H1 (cell line): Measurements from ENCODE around the gene PLCL2. TPM values are rescaled to one million over a fixed set of nuclear protein-coding genes. Genes with fewer than 3 reads are reported as not detected.
A peak's percentile ranks its signal among the peaks of the same experiment; 100 is the strongest.
"Not testable (repeated sequence)": the region's sequence is repeated elsewhere in the genome, so short reads cannot be mapped to it uniquely, and the experiment has no call there.

Experiments used
- CTCF ChIA-PET: fragments of 300-600 bp; sonication (Branson Sonifier 250); formaldehyde crosslinking; loops from one replicate; lab custom pipeline; 2021; ENCODE audit not compliant: partially characterized antibody; lab: Charles Lee
- POLR2A ChIA-PET: fragments of 300-600 bp; sonication (Branson Sonifier 250); formaldehyde crosslinking; loops from one replicate; lab custom pipeline; 2021; ENCODE audit warnings: inconsistent platforms; ENCODE audit not compliant: partially characterized antibody; lab: Charles Lee
- DNase-seq, 2 experiments: peaks; one replicate each; pipeline versions ENCODE4 v3.0.0 to v3.0.0-alpha.2; 2010 to 2022; ENCODE audit warnings: low spot score in 2 of 2, low read depth in 1 of 2, mixed read lengths in 1 of 2
- FAIRE-seq: peaks from 2 replicates; lab custom pipeline; 2011; peaks lifted over from hg19 to GRCh38; lab: Jason Lieb, UNC
- H2AFZ ChIP-seq: 2 replicates; pipeline ENCODE4 v1.8.1; 2012; ENCODE audit warnings: low read length, inconsistent platforms
- H2AK5ac ChIP-seq: 2 replicates; pipeline ENCODE4 v1.6.1; 2013; ENCODE audit warnings: low read depth, low read length
- H2BK120ac ChIP-seq: replicated peaks from 2 replicates; pipeline ENCODE3; 2013; ENCODE audit warnings: low read depth, low read length, inconsistent platforms
- H2BK12ac ChIP-seq: 2 replicates; pipeline ENCODE4 v1.6.1; 2013; ENCODE audit warnings: low read depth, low read length
- H2BK15ac ChIP-seq: 2 replicates; pipeline ENCODE4 v1.6.1; 2013; ENCODE audit warnings: low read length
- H2BK20ac ChIP-seq: 2 replicates; pipeline ENCODE4 v1.6.1; 2013; ENCODE audit warnings: low read length
- H2BK5ac ChIP-seq: 2 replicates; pipeline ENCODE4 v1.6.1; 2013; ENCODE audit warnings: low read depth, low read length
- H3K14ac ChIP-seq: 2 replicates; pipeline ENCODE4 v1.6.1; 2013; ENCODE audit warnings: inconsistent platforms; ENCODE audit not compliant: insufficient read length
- H3K18ac ChIP-seq: 2 replicates; pipeline ENCODE4 v1.6.1; 2013; ENCODE audit warnings: low read length; ENCODE audit errors: extremely low read depth
- H3K23ac ChIP-seq: 2 replicates; pipeline ENCODE4 v1.6.1; 2013; ENCODE audit warnings: inconsistent platforms; ENCODE audit not compliant: insufficient read length
- H3K23me2 ChIP-seq: 2 replicates; pipeline ENCODE4 v1.6.1; 2013; ENCODE audit warnings: low read depth, low read length
- H3K27ac ChIP-seq: 2 replicates; pipeline ENCODE4 v1.6.1; 2011; ENCODE audit warnings: low read depth, low read length, inconsistent platforms
- H3K27me3 ChIP-seq, 4 experiments: replicated peaks in 1 of 4; 1 replicate in 1 of 4; 2 replicates in 3 of 4; pipeline versions ENCODE4 v1.6.1 to v1.8.1; 2011 to 2013; ENCODE audit warnings: low read length in 3 of 4, mild to moderate bottlenecking in 3 of 4, inconsistent platforms in 2 of 4, mixed read lengths in 2 of 4, moderate library complexity in 1 of 4; ENCODE audit not compliant: control insufficient read depth in 3 of 4, insufficient read depth in 3 of 4; ENCODE audit errors: extremely low read depth in 1 of 4
- H3K36me3 ChIP-seq, 4 experiments: 2 replicates each; pipeline versions ENCODE4 v1.6.1 to v1.8.1; 2011 to 2013; ENCODE audit warnings: mild to moderate bottlenecking in 4 of 4, low read length in 3 of 4, moderate library complexity in 2 of 4, control low read depth in 1 of 4, inconsistent platforms in 1 of 4; ENCODE audit not compliant: insufficient read depth in 4 of 4, control insufficient read depth in 2 of 4
- H3K4ac ChIP-seq: replicated peaks from 2 replicates; pipeline ENCODE3; 2013; ENCODE audit warnings: low read length, low read depth, mixed read lengths, inconsistent platforms; ENCODE audit not compliant: insufficient read length
- H3K4me1 ChIP-seq, 4 experiments: replicated peaks in 1 of 4; 1 replicate in 1 of 4; 2 replicates in 3 of 4; pipeline versions ENCODE4 v1.6.1 to v1.8.1; 2011 to 2013; ENCODE audit warnings: low read length in 3 of 4, inconsistent platforms in 2 of 4, mixed read lengths in 1 of 4; ENCODE audit not compliant: insufficient read depth in 4 of 4, control insufficient read depth in 3 of 4
- H3K4me2 ChIP-seq, 2 experiments: 2 replicates each; pipeline versions ENCODE4 v1.6.1 to v1.8.1; 2011 to 2013; ENCODE audit warnings: low read depth in 2 of 2, low read length in 2 of 2, control low read depth in 1 of 2, inconsistent platforms in 1 of 2, mild to moderate bottlenecking in 1 of 2; ENCODE audit not compliant: insufficient read depth in 1 of 2
- H3K4me3 ChIP-seq, 4 experiments: fragments of 200-600, 300-600 bp in 1 of 4; sonication (generic), shearing (Covaris generic), sonication (Bioruptor Twin) in 1 of 4; 2 replicates each; pipeline versions ENCODE4 v1.5.1 to v1.8.1; 2011 to 2016; ENCODE audit warnings: low read length in 4 of 4, low read depth in 3 of 4, control low read depth in 2 of 4, inconsistent platforms in 2 of 4, mild to moderate bottlenecking in 2 of 4, mixed read lengths in 1 of 4, moderate library complexity in 1 of 4; ENCODE audit not compliant: insufficient read depth in 2 of 4; ENCODE audit errors: extremely low read depth in 1 of 4
- H3K56ac ChIP-seq: replicated peaks from 2 replicates; pipeline ENCODE3; 2013; ENCODE audit warnings: low read depth, mild to moderate bottlenecking, mixed read lengths, low read length, inconsistent platforms; ENCODE audit not compliant: insufficient read length
- H3K79me1 ChIP-seq: 2 replicates; pipeline ENCODE4 v1.6.1; 2013; ENCODE audit warnings: low read depth, low read length, control low read depth
- H3K79me2 ChIP-seq, 2 experiments: 2 replicates each; pipeline versions ENCODE4 v1.6.1 to v1.8.1; 2012 to 2013; ENCODE audit warnings: low read length in 2 of 2, mild to moderate bottlenecking in 2 of 2, inconsistent platforms in 1 of 2; ENCODE audit not compliant: insufficient read depth in 2 of 2, control insufficient read depth in 1 of 2
- H3K9ac ChIP-seq, 4 experiments: replicated peaks in 1 of 4; 1 replicate in 1 of 4; 2 replicates in 3 of 4; pipeline versions ENCODE4 v1.6.1 to v1.8.1; 2011 to 2013; ENCODE audit warnings: low read depth in 3 of 4, low read length in 3 of 4, control low read depth in 2 of 4, mild to moderate bottlenecking in 2 of 4, moderate library complexity in 2 of 4, inconsistent platforms in 1 of 4; ENCODE audit errors: extremely low read depth in 1 of 4
- H3K9me3 ChIP-seq, 2 experiments: 2 replicates each; pipeline versions ENCODE4 v1.6.1 to v1.8.1; 2012 to 2013; ENCODE audit warnings: mild to moderate bottlenecking in 2 of 2, moderate library complexity in 2 of 2, control low read depth in 1 of 2, inconsistent platforms in 1 of 2, low read depth in 1 of 2, low read length in 1 of 2, mixed read lengths in 1 of 2; ENCODE audit not compliant: insufficient read depth in 2 of 2
- H4K20me1 ChIP-seq, 2 experiments: replicated peaks in 1 of 2; 2 replicates each; pipeline versions ENCODE3 to v1.8.1; 2011 to 2013; ENCODE audit warnings: inconsistent platforms in 2 of 2, low read length in 2 of 2, mild to moderate bottlenecking in 1 of 2; ENCODE audit not compliant: insufficient read depth in 2 of 2, control insufficient read depth in 1 of 2
- H4K5ac ChIP-seq: 2 replicates; pipeline ENCODE4 v1.6.1; 2013; ENCODE audit warnings: low read length, low read depth, mixed read lengths, inconsistent platforms; ENCODE audit not compliant: insufficient read length
- H4K8ac ChIP-seq: 2 replicates; pipeline ENCODE4 v1.8.0; 2013; ENCODE audit warnings: mild to moderate bottlenecking, moderate library complexity, low read length, inconsistent platforms; ENCODE audit not compliant: insufficient read depth; ENCODE audit errors: extremely low read depth
- H4K91ac ChIP-seq: replicated peaks from 2 replicates; pipeline ENCODE3; 2013; ENCODE audit warnings: low read length, mixed read lengths, inconsistent platforms; ENCODE audit not compliant: insufficient read length
- SUZ12 ChIP-seq: fragments of 200-600 bp; sonication (generic); IDR thresholded peaks from 2 replicates; pipeline ENCODE4 v1.6.1; 2012; ENCODE audit warnings: mild to moderate bottlenecking, inconsistent platforms, low read length, moderate library complexity, mixed read lengths
- WGBS, 2 experiments: shearing (Covaris generic) in 1 of 2; methylation state at CpG; one replicate each; pipeline versions ENCODE4 v1.1.6 to v1.1.7; 2013 to 2015; ENCODE audit warnings: low lambda C conversion rate in 2 of 2, mixed read lengths in 2 of 2, inconsistent platforms in 1 of 2, low coverage in 1 of 2, missing lambda C conversion rate in 1 of 2; ENCODE audit not compliant: insufficient replicate concordance in 2 of 2, insufficient coverage in 1 of 2, insufficient read length in 1 of 2; ENCODE audit errors: extremely low coverage in 1 of 2, missing lambda C conversion rate in 1 of 2; 5-methylcytosine and 5-hydroxymethylcytosine counted together
- polyA plus RNA-seq, 7 experiments: library from polyadenylated mRNA; depleted of rRNA in 3 of 7; stranded (reverse) in 5 of 7; unstranded in 2 of 7; fragments of >200 nt in 5 of 7; fragments of 200-250 nt in 2 of 7; gene quantifications; 1 replicate in 5 of 7; 2 replicates in 1 of 7; 4 replicates in 1 of 7; pipeline versions ENCODE4 v1.2.1 to v1.2.3, GENCODE V29; 2011 to 2013; ENCODE audit warnings: missing spikeins in 2 of 7, mixed read lengths in 2 of 7
- total RNA-seq: library from RNA; stranded (reverse); fragmentation: NEBNext Ultra II Directional; extraction: Animal tissue kit (Norgen Biotek cat#: 25700); gene quantifications from 2 replicates; pipeline ENCODE4 v1.2.1, GENCODE V29; 2021

PLCL2 gene
- total and polyA plus RNA-seq, 2 of the 8 experiments (the other 6 are each of a cell fraction or from before 2014, with no cell fraction given), result 3.5 to 6.8 TPM

DNA sequence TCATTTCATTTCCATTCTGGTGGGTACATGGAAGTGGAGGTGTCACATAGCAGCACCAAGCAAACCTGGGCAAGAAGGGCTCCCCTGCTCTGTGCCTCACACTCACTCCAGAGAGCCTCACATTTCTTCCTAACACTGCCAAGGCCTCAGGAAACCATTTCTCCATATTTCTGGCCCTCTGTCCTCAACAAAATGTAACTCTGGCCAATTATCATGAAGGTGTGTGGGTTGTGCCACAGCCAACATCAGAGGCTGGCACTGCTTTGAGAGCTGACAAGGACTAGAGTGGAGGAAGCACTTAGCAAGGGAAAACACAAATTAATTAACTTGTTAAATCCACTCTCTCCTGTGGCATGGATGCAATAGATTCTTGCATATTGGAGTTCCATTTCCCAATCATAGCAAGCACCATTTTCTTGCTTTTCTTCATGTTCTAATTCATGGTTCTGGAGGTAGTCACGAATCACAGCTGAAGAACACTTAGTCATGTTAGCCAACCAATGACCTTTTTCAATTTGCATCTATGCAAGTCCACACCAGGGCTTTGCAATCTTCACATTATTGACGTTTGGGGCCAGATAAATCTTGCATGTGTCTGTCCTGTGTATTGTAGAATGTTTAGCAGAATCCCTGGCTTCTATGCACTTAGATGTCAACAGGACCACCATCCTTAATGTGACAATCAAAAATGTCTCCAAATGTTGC lies 241.1 kb downstream of the PLCL2 start:
- no peaks in the 10 kb centered on the region for H3K27me3 ChIP-seq
- CTCF ChIA-PET, result no interaction called here

DNA sequence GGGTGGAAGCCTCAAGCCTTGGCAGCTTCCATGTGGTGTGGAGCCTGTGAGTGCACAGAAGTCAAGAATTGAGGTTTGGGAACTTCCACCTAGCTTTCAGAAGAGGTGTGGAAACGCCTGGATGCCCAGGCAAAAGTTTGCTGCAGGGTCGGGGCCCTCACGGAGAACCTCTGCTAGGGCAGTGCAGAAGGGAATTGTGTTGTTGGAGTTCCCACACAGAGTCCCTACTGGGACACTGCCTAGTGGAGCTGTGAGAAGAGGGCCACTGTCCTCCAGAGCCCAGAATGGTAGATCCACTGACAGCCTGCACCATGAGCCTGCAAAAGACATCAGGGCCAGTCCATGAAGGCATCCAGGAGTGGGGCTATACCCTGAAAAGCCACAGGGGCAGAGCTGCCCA lies 243.9 kb downstream of the PLCL2 start:
- H3K27me3 ChIP-seq, H3K4me3 ChIP-seq, H2BK120ac ChIP-seq, H2BK15ac ChIP-seq, H3K27ac ChIP-seq, H3K4ac ChIP-seq, H4K91ac ChIP-seq, H2AK5ac ChIP-seq, POLR2A ChIA-PET, H4K20me1 ChIP-seq, H2BK12ac ChIP-seq, H2BK20ac ChIP-seq, H3K79me2 ChIP-seq, FAIRE-seq, H3K14ac ChIP-seq, H3K56ac ChIP-seq, H3K4me1 ChIP-seq, H3K23ac ChIP-seq, H3K79me1 ChIP-seq, H3K18ac ChIP-seq, H4K5ac ChIP-seq, H2BK5ac ChIP-seq, H3K9ac ChIP-seq, H3K4me2 ChIP-seq, H3K36me3 ChIP-seq, H2AFZ ChIP-seq, H3K9me3 ChIP-seq, H3K23me2 ChIP-seq, H4K8ac ChIP-seq: not testable (repeated sequence)
- peak in 1 of 2 experiments; percentile 30 for DNase-seq
- 89% methylated on average over 3 of the region's 3 CpGs; no CpG with 5 or more reads in 1 of the 2 experiments for WGBS, 2 experiments
- CTCF ChIA-PET, result interaction anchor here (0.6 kb wide), 1 partner anchor 10 kb away, joined by 3 read pairs; no protein-coding TSS in a partner anchor

More for the DNA sequence above, 241.1 kb downstream of the PLCL2 start:
- WGBS, 2 experiments, result 86% methylated on average over 2 of the region's 2 CpGs; no CpG with 5 or more reads in 1 of the 2 experiments
- no peaks in the 10 kb centered on the region for H3K23me2 ChIP-seq
- H3K4me1 ChIP-seq, result no peaks in the 10 kb centered on the region
- H3K56ac ChIP-seq, result no peak overlapping the region
- no peak overlapping the region for H3K27ac ChIP-seq
- FAIRE-seq (no peak), DNase-seq (no peak)
- H3K4me3 ChIP-seq, result no peak overlapping the region
- H2BK20ac ChIP-seq, result no peak overlapping the region
- H3K4ac ChIP-seq, result no peak overlapping the region
- no peaks in the 10 kb centered on the region for H3K79me1 ChIP-seq
- H3K4me2 ChIP-seq, result no peak overlapping the region
- H4K20me1 ChIP-seq, result no peaks in the 10 kb centered on the region
- no peak overlapping the region for H4K91ac ChIP-seq
- no peak overlapping the region for H4K8ac ChIP-seq
- H3K23ac ChIP-seq, result no peak overlapping the region
- POLR2A ChIA-PET, result no interaction called here
- H3K9me3 ChIP-seq, result no peaks in the 10 kb centered on the region; a peak in 1 of 4 replicates
- no peak overlapping the region for H2BK120ac ChIP-seq
- no peak overlapping the region for H2BK5ac ChIP-seq
- H2BK15ac ChIP-seq, result no peak overlapping the region
- no peak overlapping the region for H2AK5ac ChIP-seq
- no peak overlapping the region for H3K14ac ChIP-seq
- no peak overlapping the region for H3K18ac ChIP-seq
- no peak for TF ChIP-seq SUZ12
- no peak overlapping the region for H2BK12ac ChIP-seq
- no peak overlapping the region for H2AFZ ChIP-seq
- no peak overlapping the region for H3K9ac ChIP-seq
- H4K5ac ChIP-seq, result no peak overlapping the region
- H3K79me2 ChIP-seq, result no peaks in the 10 kb centered on the region
- no peaks in the 10 kb centered on the region for H3K36me3 ChIP-seq
